ENCODE data around the gene ENO3.
A peak's percentile ranks its signal among the peaks of the same experiment; 100 is the strongest.

ENO3 gene

DNA sequence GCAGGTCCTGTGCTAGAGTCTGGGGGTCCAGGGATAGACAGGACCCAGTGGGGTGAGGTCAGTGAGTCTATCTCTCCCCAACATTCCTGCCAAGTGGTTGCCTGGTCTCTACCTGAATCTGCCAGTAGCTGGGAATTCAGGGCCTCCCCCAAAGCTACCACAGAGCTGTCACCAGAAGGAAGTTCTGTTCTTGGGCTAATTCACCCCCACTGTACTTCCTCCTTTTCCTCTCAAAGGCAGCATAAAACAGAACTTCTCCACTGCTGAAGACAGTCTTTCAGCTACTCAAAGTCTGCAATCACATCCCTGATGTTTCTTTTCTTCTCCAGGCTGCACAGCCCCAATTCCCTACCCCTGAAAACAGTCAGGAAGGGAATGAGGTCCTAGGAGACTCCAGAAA lies 27.8 kb downstream of the ENO3 start:
- peak; percentile 76 to 81 (median 80) for DNase-seq

DNA sequence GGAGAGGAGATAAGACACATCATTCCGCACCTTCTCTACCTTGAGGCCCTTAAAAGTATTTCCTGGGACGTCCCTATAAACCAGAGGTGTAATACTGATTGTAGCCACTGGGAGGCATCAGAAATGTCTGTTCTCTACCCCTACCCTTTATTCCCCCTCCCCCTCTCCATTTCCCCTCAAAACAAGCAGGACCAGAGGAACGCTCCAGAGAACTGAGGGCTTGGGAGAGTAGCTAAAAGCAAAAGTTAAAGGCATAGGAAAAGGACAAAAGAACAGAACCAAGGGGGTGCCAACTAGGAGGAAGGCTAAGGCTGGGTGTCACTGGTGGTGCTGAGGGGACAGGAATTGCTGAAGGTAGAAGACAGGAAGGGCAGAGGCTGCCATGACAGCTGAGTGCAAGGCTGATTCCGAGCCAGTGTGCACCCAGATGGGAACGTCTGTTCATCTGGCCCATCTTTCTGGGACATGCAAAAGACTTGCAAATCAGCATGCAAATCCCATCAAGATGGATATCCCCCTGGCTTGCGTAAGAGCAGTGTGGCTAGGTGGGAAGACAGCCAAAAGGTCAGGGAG lies 29.8 kb downstream of the ENO3 start:
- peak; percentile 55 to 60 (median 57) for DNase-seq

DNA sequence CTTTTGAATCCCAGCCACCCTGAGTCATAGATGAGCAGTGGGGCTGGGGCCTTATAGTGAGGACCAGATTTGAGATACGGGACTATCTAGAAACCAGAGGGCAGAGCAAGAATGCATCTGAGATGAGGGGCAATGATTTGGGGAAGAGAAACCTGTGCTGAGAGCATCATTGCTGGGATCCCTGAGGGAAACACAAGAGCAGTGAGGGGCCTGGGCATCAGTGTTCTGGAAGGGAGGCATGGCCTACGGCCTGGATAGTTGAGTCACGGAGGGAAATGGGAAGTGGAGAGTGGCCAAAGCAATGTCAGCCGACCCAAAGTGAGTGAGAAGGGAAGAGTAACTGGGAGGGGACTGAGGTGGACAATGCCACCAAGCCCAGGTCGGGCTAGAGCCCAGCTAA lies 31.4 kb downstream of the ENO3 start:
- DNase-seq, result peak; percentile 34 to 54 (median 53)

DNA sequence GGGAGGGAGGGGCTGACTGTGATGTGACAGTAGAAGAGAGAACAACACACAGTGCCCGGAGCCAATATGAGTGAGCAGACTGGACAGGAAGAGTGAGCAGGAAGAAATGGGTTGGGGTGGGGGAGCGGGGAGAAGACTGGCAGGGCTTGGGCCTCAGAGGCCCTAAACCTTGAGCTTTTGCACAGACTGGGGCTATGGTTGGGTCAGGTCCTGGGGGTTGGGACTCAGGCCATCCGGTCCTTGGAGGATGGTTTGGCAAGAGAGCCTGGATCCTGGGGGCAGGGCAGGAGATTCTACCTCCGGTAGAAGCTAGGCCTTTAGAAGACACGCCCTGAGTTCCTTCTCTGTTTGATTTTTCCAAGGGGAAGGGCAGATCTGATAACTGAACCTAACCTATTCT lies 35.5 kb downstream of the ENO3 start:
- peak; percentile 36 to 40 (median 38) for DNase-seq

DNA sequence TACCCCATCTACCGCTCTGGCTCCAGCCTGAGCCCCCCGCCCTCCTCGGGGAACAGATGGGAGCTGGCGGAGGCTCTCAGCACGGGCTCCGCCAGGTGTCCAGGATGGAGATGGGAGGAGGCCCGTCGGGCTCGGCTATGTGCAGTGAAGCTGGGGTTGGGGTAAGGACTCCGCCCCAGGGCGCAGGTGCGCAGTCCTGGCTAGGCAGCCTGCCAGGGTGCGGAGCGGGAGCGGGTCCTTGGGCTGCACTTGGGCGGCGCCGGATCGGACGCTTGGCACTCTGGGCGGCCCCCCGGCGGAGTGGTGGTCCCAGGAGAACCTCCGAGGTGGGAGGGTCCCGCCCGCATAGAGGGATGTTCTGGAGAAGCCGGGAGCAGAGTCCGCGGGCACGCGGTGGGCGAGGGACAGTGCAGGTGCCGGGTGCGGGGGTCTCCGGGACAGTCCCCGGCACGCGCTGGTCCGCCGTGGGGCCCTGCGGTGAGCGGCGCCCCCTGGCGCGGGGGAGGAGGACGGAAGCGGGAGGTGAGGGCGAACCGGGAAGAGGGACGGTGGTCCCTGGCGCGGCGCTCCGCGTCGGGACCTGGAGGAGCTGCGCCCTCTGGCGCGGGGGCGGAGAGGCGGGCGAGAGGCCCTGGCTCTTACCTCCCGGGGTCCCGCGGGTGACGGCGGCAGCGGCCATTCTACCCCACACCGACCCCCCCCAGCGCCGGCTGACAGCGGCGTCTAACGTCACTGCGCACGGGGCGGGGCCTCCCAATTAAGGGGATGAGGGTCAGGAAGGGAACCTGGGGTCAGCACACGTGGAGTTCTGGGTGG lies 36.2 kb downstream of the ENO3 start, which contains the start of gene CAMTA2:
CAMTA2 (minus strand) TSS at position 725 of the 816 bp plus-strand sequence. CDS start 1,453 bp downstream, outside the sequence.
- DNase-seq, result peak; percentile 74 to 91 (median 76)

DNA sequence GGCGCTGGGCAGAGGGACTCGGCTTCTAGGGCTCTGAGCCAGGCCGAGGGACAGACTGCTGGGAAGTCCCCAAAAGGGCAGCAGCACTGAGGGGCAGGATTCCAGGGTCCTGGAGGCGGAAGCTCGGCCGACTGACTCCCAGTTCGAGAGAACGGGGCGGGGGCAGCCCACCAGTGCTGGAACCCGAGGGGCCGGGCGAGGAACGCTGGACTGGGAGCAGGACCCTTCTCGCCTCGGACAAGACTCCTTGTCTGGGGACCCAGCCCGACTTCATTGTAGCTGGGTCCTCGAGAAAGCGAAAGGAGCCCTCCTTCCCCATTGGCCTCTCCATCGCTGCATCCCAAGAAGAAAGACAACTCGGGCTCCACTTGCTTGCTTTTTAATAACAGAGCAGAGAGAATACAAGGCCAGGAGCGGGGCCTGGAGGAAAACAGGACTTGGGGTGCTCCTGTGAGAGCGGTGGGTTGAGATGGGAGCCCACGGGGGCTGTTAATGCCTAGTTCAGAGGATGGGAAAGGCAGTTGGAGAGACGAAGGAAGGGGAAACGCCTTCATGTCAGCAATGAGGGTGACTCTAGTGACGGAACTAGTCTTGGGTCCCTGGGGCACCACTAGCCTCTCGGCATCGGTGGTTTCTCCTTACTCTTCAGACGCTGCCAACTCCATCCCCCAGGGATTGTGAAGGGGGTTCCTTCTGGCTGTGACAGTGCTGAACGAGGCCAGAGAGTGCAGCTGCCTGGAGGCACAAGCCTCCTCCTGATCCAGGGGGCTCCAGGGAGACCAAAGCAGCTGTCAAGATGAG lies 37.0 kb downstream of the ENO3 start:
- DNase-seq, result peak; percentile 36 to 48 (median 37)

DNA sequence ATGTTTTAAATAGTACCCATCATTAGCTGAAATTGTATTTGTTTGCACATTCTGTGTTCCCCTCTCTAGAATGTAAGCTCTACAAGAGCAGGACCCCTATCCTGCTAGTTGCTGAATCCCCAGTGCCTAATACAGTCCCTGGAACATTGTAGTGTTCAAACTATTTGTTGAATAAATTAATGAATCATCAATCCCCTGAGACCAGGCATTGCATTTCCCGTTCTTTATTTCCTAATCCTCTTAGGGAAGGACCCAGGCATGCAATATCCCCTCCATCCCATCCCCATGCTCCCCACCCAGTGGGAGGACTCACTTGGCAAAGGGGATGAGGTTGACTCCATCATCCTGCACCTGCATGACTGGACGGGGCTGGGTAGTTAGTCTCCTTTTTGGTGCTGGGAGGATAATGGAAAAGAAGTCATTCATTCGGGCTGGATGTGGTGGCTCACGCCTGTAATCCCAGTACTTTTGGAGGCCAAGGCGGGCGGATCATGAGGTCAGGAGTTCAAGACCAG lies 43.2 kb downstream of the ENO3 start:
- DNase-seq, result no peak

DNA sequence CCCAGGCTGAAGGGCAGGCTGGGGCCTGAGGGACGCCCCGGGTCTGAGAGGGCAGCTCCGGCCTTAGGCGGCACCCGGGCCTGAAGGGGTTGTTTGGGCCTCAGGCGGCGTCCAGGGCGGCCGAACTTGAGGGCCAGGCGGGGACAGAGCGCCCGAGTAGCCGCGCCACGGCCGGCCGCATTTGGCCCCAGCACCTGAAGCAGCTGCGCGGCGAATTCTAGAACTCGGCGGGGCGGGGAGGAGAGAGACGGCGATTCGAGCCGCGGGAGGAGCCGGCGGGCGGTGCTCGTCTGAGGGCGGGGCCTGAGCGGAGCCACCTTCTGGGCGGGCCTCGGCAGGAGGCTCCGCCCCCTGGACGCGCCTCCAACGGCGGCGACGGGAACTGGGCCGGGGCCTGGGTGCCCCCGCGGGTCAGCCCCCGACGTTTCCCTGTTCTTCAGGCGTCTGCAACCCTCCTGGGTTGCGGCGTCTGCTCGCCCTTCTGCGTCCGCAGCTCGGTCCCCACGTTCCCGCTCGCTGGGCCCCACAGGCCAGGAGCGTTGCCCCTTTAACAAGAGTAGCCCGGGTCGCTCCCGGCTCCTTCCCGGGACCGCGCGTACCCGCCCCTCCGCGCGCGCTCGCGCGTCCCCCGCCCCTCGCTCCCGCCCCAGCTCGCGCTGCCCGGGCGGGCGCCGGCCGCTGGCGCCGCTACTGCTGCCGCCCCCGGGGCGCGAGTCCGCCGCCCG lies 46.5 kb downstream of the ENO3 start, which contains the start of the genes INCA1 and KIF1C:
INCA1 (minus strand) TSS at position 221 of the 725 bp plus-strand sequence. CDS start 3,085 bp downstream, outside the sequence.
KIF1C (plus strand) TSS at position 649 of the 725 bp plus-strand sequence. CDS start 2,297 bp downstream, outside the sequence.
- peak; percentile 93 to 97 (median 96) for DNase-seq

DNA sequence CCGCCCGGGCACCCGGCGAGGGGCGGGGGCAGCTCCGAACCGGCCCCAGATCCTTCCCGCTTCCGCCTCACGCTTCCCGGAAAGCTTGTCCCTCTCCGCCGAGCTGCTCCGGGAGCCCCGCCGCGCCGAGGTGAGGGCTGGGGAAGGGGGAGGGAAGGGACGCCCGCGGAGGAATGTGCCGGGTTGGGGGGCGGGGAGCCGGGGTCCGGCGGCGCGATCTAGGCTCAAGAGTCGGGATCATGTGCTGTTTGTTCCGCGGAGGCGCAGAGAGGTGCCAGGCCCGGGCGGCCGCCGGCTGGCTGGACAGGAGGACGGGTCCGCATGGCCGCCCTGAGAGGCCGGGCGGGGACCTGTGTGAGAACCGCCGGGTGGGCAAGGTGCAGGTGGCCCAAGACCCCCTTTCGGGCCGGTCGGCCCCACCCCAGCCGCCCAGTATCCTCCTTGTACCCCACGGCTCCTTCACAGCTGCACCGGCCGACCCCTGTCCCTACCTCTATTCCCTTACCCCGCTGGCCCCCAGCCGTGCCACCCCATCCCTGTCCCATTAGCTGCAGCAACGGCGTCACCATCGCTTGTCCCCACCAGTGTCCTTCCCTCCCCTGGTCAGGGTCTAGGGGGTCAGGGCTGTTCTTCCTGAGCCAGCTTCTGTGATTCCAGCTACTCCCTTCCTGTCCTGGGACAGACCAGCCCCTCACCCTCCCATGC lies 47.3 kb downstream of the ENO3 start:
- peak in 1 of 3 donors; percentile 19 for DNase-seq

DNA sequence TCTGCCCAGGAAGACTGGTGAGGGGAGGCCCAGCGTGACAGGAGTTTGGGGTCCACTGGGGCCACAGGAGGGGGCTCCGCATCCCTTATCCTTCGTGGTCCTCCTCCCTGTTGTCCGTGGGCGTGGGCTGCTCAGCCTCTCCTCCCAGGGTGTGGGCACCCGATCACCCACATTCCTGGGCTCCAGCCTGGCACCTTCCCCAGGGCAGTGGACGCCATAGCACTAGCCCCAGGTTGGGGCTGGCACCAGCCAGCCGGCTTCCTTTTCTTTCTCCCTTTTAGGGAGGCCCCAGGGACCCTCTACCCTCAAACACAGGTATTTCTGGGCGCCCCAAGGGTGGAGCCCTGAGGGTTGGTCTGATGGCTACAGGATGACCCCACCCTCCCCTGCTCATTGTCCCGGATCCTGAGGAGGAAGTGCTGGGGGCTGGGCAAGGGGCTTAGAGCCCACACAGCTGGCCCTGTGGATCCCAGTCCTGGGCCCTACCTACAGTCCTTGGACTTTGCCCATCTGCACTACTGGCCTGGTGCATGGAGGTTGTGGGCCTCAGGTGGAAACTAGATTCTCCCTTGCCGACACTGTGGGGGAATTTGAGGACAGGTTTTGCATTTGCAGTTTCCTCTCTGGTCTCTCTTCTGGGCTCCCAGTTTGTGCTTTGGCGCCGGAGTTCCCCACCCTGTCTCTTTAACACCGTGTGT lies 48.0 kb downstream of the ENO3 start:
- DNase-seq, result peak in 1 of 3 donors; percentile 43

DNA sequence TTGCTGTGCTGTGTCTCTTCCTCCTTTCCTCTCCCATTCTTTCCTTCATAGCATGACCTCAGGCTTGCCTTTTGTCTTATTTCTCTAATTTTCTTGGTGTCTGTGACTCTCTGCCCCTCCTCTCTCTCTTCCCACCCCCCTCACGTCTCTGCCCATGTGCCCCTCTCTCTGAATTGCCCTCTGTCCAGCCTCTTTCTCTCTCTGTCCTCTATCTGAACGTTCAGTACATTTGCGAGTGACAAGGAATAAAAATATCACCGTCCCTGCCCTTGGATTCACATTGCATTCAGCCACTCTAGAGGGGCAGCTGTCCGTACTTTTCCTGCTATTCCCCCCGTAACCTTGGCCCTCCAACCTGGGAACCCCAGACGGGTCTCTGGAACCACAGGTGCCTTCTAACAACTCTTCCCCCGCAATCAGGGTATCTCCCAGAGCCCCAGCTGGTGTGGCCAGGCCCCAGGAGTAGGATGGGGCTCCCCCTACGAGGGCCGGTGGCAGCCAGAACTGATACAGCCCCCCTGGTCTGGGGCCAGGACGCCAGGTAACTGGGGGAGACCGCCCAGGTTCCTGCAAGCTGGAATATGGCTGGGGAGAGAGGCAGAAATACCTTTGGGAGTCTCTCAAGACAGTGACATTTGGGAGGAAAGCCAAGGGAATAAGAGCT lies 48.6 kb downstream of the ENO3 start:
- no peak for DNase-seq

DNA sequence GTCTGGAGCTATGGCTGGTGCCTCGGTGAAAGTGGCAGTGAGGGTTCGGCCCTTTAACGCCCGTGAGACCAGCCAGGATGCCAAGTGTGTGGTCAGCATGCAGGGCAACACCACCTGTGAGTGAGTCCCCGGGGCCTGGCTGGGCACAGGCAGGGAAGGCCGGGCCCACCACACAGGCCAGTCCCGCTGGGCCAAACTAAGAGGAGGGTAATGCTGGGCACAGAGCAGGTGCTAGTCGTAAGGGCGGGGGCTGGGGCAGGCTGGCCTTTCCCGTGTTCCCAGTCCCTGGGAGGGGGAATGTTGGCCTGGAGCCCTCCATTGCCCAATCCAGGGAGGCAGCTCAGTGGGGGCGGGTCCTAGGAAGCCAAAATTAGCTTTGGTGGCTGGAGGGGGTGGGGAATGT lies 49.3 kb downstream of the ENO3 start:
- DNase-seq, result no peak

DNA sequence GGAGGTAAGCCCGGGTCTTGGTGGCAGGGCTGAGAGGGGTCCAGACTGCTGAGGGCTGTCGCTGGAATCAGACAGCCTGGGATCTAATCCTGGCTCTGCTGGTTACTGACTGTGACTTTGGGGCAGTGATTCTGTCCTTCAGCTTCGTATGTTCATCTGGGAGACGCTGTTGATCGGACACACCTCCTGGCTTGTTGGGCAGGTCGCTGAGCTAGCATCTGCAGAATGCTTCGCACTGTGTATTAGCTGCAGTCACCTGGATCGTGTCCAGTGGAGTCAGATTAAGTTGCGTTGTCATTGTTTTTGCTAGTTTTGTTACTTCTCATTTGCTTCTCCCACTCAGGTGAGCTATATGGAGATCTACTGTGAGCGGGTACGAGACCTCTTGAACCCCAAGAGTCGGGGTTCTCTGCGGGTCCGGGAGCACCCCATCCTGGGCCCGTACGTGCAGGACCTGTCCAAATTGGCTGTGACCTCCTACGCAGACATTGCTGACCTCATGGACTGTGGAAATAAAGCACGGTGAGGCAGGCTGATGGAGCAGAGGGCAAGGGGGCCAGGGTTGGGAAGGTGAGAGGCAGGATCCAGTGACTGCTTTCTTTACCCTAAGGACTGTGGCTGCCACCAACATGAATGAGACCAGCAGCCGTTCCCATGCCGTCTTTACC lies 51.3 kb downstream of the ENO3 start:
- no peak for DNase-seq

DNA sequence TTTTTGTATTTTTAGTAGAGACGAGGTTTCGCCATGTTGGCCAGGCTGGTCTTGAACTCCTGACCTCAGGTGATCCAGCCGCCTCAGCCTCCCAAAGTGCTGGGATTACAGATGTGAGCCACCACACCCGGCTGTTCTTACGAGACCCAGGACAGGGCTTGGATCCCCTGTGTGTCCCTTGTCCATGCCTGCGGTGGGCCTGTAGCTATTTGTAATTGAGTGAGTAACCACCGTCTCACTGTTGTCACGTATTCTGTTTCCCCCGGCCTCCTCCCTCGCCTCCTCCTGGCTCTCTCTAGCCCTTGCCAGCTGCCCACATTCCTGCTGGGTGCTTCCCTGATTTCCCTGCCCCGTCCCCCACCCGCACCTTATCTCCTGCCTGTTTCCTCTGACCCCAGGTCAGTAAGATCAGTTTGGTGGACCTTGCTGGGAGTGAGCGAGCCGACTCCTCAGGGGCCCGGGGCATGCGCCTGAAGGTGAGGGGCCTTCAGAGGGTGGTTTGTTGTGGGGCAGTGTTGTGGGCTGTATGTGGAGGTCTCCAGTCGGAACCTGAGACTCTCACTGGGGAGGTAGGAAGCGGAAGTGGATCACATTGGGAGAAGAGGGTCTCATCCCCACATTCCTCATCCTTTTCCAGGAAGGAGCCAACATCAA lies 52.4 kb downstream of the ENO3 start:
- DNase-seq, result no peak
